Trophoblast cell (in vitro differentiated cells and primary cell): ENCODE measurements around the gene DNAH2.
"Not testable (repeated sequence)": the region's sequence is repeated elsewhere in the genome, so short reads cannot be mapped to it uniquely, and the experiment has no call there.

ENCODE experiments used
- DNase-seq, 2 donors: peaks; one replicate each; pipeline ENCODE4 v3.0.0-alpha.2; 2016
- H2AFZ ChIP-seq: 2 replicates; pipeline ENCODE4 v1.6.1; 2013; ENCODE audit warnings: low read length, moderate library complexity, mild to moderate bottlenecking; ENCODE audit not compliant: insufficient read depth, poor library complexity
- H2AK5ac ChIP-seq: 2 replicates; pipeline ENCODE4 v1.6.1; 2013; ENCODE audit warnings: mild to moderate bottlenecking, low read length
- H2BK120ac ChIP-seq: 2 replicates; pipeline ENCODE4 v1.6.1; 2013; ENCODE audit warnings: low read length, mild to moderate bottlenecking, moderate library complexity; ENCODE audit not compliant: insufficient read depth, poor library complexity
- H2BK12ac ChIP-seq: 2 replicates; pipeline ENCODE4 v1.6.1; 2013; ENCODE audit warnings: mild to moderate bottlenecking, low read length, moderate library complexity
- H2BK5ac ChIP-seq: 2 replicates; pipeline ENCODE4 v1.6.1; 2013; ENCODE audit warnings: low read length, low read depth, moderate library complexity, mild to moderate bottlenecking; ENCODE audit not compliant: poor library complexity
- H3K14ac ChIP-seq: 2 replicates; pipeline ENCODE4 v1.6.1; 2013; ENCODE audit warnings: mild to moderate bottlenecking, low read length
- H3K18ac ChIP-seq: 2 replicates; pipeline ENCODE4 v1.6.1; 2013; ENCODE audit warnings: mild to moderate bottlenecking, low read length
- H3K23ac ChIP-seq: 2 replicates; pipeline ENCODE4 v1.6.1; 2013; ENCODE audit warnings: low read length
- H3K27ac ChIP-seq: 2 replicates; pipeline ENCODE4 v1.5.1; 2013; ENCODE audit warnings: low read depth, mild to moderate bottlenecking, inconsistent platforms, low read length, moderate library complexity
- H3K27me3 ChIP-seq: 2 replicates; pipeline ENCODE4 v1.6.1; 2013; ENCODE audit warnings: inconsistent platforms, mild to moderate bottlenecking, low read length, moderate library complexity; ENCODE audit not compliant: insufficient read depth
- H3K36me3 ChIP-seq, 2 experiments: 1 replicate in 1 of 2; 2 replicates in 1 of 2; pipeline ENCODE4 v1.6.1; 2013; ENCODE audit warnings: low read length in 2 of 2, mild to moderate bottlenecking in 2 of 2, moderate library complexity in 1 of 2; ENCODE audit not compliant: insufficient read depth in 2 of 2, control insufficient read depth in 1 of 2
- H3K4ac ChIP-seq: 2 replicates; pipeline ENCODE4 v1.6.1; 2013; ENCODE audit warnings: low read depth, mild to moderate bottlenecking, low read length, moderate library complexity
- H3K4me1 ChIP-seq, 2 experiments: 1 replicate in 1 of 2; 2 replicates in 1 of 2; pipeline ENCODE4 v1.6.1; 2013; ENCODE audit warnings: low read length in 2 of 2, mild to moderate bottlenecking in 2 of 2, moderate library complexity in 1 of 2; ENCODE audit not compliant: insufficient read depth in 2 of 2, control insufficient read depth in 1 of 2
- H3K4me2 ChIP-seq: 2 replicates; pipeline ENCODE4 v1.6.1; 2013; ENCODE audit warnings: inconsistent platforms, mild to moderate bottlenecking, low read length, moderate library complexity
- H3K4me3 ChIP-seq: 2 replicates; pipeline ENCODE4 v1.5.1; 2013; ENCODE audit warnings: mild to moderate bottlenecking, low read depth, low read length, inconsistent platforms
- H3K79me1 ChIP-seq: one replicate; pipeline ENCODE4 v1.6.1; 2013; ENCODE audit warnings: low read length
- H3K79me2 ChIP-seq: 2 replicates; pipeline ENCODE4 v1.6.1; 2013; ENCODE audit warnings: low read length, mild to moderate bottlenecking; ENCODE audit not compliant: control insufficient read depth, insufficient read depth, poor library complexity
- H3K9ac ChIP-seq: 2 replicates; pipeline ENCODE4 v1.6.1; 2013; ENCODE audit warnings: mild to moderate bottlenecking, low read length
- H3K9me3 ChIP-seq: 2 replicates; pipeline ENCODE4 v1.6.1; 2013; ENCODE audit warnings: low read depth, mild to moderate bottlenecking, control low read depth, inconsistent platforms, low read length; ENCODE audit not compliant: insufficient read depth
- H4K12ac ChIP-seq: 2 replicates; pipeline ENCODE4 v1.6.1; 2013; ENCODE audit warnings: low read depth, mild to moderate bottlenecking, low read length, moderate library complexity
- H4K8ac ChIP-seq: 2 replicates; pipeline ENCODE4 v1.6.1; 2013; ENCODE audit warnings: low read depth, mild to moderate bottlenecking, low read length, moderate library complexity
- H4K91ac ChIP-seq: one replicate; pipeline ENCODE4 v1.6.1; 2013; ENCODE audit warnings: low read depth, mild to moderate bottlenecking, low read length, moderate library complexity
- WGBS: extraction: QIAGEN DNeasy Blood & Tissue Kit; methylation state at CpG from one replicate; pipeline ENCODE4 v1.1.7; 2013; ENCODE audit warnings: missing lambda C conversion rate; ENCODE audit not compliant: insufficient read length, insufficient coverage; ENCODE audit errors: extremely low coverage; 5-methylcytosine and 5-hydroxymethylcytosine counted together

DNAH2 gene

GRCh38 chr17:7806587-7806986, 89.0 kb downstream of the DNAH2 start:
- DNase-seq, result no peak
- H3K9me3 ChIP-seq, result no peaks in the 10 kb centered on the region
- H4K91ac ChIP-seq, result no peak overlapping the region
- no peak overlapping the region for H3K9ac ChIP-seq
- H2AFZ ChIP-seq, result no peak overlapping the region
- no peaks in the 10 kb centered on the region for H3K79me1 ChIP-seq
- H2BK5ac ChIP-seq, result no peak overlapping the region
- no peak overlapping the region for H2BK120ac ChIP-seq
- no peak overlapping the region for H4K12ac ChIP-seq
- H3K4me3 ChIP-seq, result no peak overlapping the region
- no peak overlapping the region for H3K14ac ChIP-seq
- H3K4ac ChIP-seq, result no peak overlapping the region
- no peak overlapping the region for H3K23ac ChIP-seq
- H4K8ac ChIP-seq, result no peak overlapping the region
- H3K36me3 ChIP-seq, result no peaks in the 10 kb centered on the region
- peaks cover 0 to 3% of the 10 kb centered on the region in 2 experiments for H3K4me1 ChIP-seq
- no peaks in the 10 kb centered on the region for H3K27me3 ChIP-seq
- WGBS, result no CpG with 5 or more reads among the region's 6 CpGs
- H3K18ac ChIP-seq, result no peak overlapping the region
- no peak overlapping the region for H2AK5ac ChIP-seq
- no peaks in the 10 kb centered on the region for H3K79me2 ChIP-seq
- no peak overlapping the region for H3K4me2 ChIP-seq
- H3K27ac ChIP-seq, result no peak overlapping the region
- H2BK12ac ChIP-seq, result no peak overlapping the region

- H3K4me1 ChIP-seq, result peaks cover 0 to 3% of the 10 kb centered on the region in 2 experiments
- H4K12ac ChIP-seq, result no peak overlapping the region
- no peaks in the 10 kb centered on the region for H3K9me3 ChIP-seq
- H3K9ac ChIP-seq, result no peak overlapping the region
- H3K79me2 ChIP-seq, result no peaks in the 10 kb centered on the region
- no peak overlapping the region for H3K23ac ChIP-seq
- H2BK120ac ChIP-seq, result no peak overlapping the region
- no peaks in the 10 kb centered on the region for H3K79me1 ChIP-seq
- no peak overlapping the region for H2BK5ac ChIP-seq
- H3K27ac ChIP-seq, result no peak overlapping the region
- no peaks in the 10 kb centered on the region for H3K27me3 ChIP-seq
- no peak overlapping the region for H4K8ac ChIP-seq
- H2BK12ac ChIP-seq, result no peak overlapping the region
- no peak overlapping the region for H4K91ac ChIP-seq
- H3K36me3 ChIP-seq, result no peaks in the 10 kb centered on the region
- H2AFZ ChIP-seq, result no peak overlapping the region
- H2AK5ac ChIP-seq, result no peak overlapping the region
- DNase-seq, result no peak
- no CpG with 5 or more reads among the region's 21 CpGs for WGBS
- H3K4me2 ChIP-seq, result no peak overlapping the region
- H3K14ac ChIP-seq, result no peak overlapping the region
- H3K4ac ChIP-seq, result no peak overlapping the region
- H3K18ac ChIP-seq, result no peak overlapping the region
- no peak overlapping the region for H3K4me3 ChIP-seq
These were observed 89.7 kb downstream of the DNAH2 start for GRCh38 chr17:7807206-7807605.

DNA sequence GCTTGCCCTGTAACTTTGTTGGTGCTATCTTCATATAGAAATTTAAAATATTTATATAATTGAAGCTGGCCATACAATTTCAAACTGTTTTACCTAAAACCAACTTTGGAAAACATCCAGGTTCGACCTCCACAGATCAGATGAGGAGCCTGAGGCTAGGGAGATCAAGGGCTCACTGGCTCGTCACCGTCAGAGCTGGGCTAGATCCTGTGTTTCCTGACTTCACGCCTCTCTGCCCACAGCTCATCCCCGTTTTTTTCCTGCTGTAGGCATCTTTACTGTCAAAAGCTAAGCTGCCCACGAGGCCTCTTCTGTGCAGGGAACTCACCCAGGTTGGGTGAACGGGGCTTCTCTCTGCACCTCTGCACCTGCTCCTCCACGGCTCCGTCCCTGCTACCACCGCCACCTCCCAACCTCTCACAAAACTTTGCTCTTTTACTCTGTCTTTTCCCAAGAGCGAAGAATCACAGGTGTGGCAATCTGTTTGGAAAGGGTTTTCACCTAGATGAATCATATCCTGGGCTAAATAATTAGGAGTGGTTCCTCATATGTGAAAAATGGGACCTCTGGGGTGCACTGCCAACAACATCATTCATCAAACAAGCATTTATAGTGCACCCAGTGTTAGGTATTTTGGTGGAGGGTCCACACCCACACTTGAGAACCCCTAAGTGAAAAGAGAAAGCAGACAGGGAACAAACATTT, 91.7 kb downstream of the DNAH2 start:
- H3K4me2 ChIP-seq, result no peak overlapping the region
- no CpG with 5 or more reads among the region's 11 CpGs for WGBS
- no peak overlapping the region for H4K12ac ChIP-seq
- H3K4me3 ChIP-seq, result no peak overlapping the region
- H2BK12ac ChIP-seq, result no peak overlapping the region
- H2BK120ac ChIP-seq, result no peak overlapping the region
- no peak for DNase-seq
- no peak overlapping the region for H2BK5ac ChIP-seq
- no peaks in the 10 kb centered on the region for H3K9me3 ChIP-seq
- no peak overlapping the region for H3K9ac ChIP-seq
- no peak overlapping the region for H3K27ac ChIP-seq
- H4K8ac ChIP-seq, result no peak overlapping the region
- no peak overlapping the region for H4K91ac ChIP-seq
- H3K4ac ChIP-seq, result no peak overlapping the region
- H2AK5ac ChIP-seq, result no peak overlapping the region
- no peak overlapping the region for H2AFZ ChIP-seq
- no peaks in the 10 kb centered on the region for H3K79me1 ChIP-seq
- H3K79me2 ChIP-seq, result no peaks in the 10 kb centered on the region
- no peak overlapping the region for H3K18ac ChIP-seq
- no peak overlapping the region for H3K14ac ChIP-seq
- H3K36me3 ChIP-seq, result no peaks in the 10 kb centered on the region
- no peaks in the 10 kb centered on the region for H3K27me3 ChIP-seq
- H3K4me1 ChIP-seq, result peaks cover 0 to 3% of the 10 kb centered on the region in 2 experiments
- no peak overlapping the region for H3K23ac ChIP-seq

DNA sequence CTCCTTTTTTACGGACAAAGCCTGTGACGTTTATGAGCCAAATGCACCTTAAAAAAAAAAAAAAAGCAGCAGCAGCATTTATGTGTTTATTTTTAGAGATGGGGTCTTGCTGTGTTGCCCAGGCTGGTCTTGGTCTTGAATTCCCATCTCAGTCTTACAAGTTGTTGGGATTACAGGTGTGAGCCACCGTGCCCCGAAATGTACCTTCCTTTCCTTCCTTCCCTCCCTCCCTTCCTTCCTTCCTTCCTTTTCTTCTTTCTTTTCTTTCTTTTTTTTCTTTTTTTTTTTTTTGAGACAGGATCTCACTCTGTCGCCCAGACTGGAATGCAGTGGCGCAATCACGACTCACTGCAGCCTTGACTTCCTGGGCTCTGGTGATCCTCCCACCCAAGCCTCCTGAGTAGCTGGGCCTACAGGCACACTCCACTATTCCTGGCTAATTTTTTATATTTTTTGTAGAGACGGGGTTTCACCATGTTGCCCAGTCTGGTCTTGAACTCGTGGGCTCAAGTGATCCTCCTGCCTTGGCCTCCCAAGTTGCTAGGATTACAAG, 92.3 kb downstream of the DNAH2 start:
- WGBS, result no CpG with 5 or more reads among the region's 9 CpGs
- not testable (repeated sequence) for H3K18ac ChIP-seq, H3K27ac ChIP-seq, H3K4me1 ChIP-seq, H4K91ac ChIP-seq, H4K8ac ChIP-seq, H3K4ac ChIP-seq, H3K9me3 ChIP-seq, H4K12ac ChIP-seq, H3K23ac ChIP-seq, H3K9ac ChIP-seq, H2BK120ac ChIP-seq, H3K79me2 ChIP-seq, H2AFZ ChIP-seq, H3K4me3 ChIP-seq, H3K79me1 ChIP-seq, DNase-seq, H3K27me3 ChIP-seq, H2BK12ac ChIP-seq, H3K4me2 ChIP-seq, H2AK5ac ChIP-seq, H2BK5ac ChIP-seq, H3K36me3 ChIP-seq, H3K14ac ChIP-seq
